ENCODE measurements around the gene GRK2. TPM values are rescaled to one million over a fixed set of nuclear protein-coding genes. Genes with fewer than 3 reads are reported as not detected.
"Not testable (repeated sequence)": the region's sequence is repeated elsewhere in the genome, so short reads cannot be mapped to it uniquely, and the experiment has no call there.

GRK2 gene
- total RNA-seq, 4 donors from 2014 or later, result 40.2 to 79.8 (median 68.4) TPM

- ATAC-seq (no peak), DNase-seq (no peak)
- intact Hi-C loops (cut with DNase I; ENCODE audit: low total_unique reads) (no loop called here), in situ Hi-C loops (cut with MboI; ENCODE audit: low sequenced_read_pairs in 4 of 4) (loop anchor here in 3 of 4 donors (5.0 to 10.0 kb wide), 3 partner anchors 38 to 53 kb away; partner anchors contain the start of gene GRK2 (in 1 of the 3))
- no peak overlapping the region for H3K27ac ChIP-seq
- no peaks in the 10 kb centered on the region for H3K27me3 ChIP-seq
- TF ChIP-seq POLR2A (IDR thresholded peaks at IDR 0.05) (no peak), CTCF (IDR thresholded peaks at IDR 0.05 in 4 of 5, conservative IDR thresholded peaks at IDR 0.05 in 1 of 5) (no peak)
- H3K9me3 ChIP-seq, result no peaks in the 10 kb centered on the region
- peaks cover 7 to 12% of the 10 kb centered on the region in 2 donors for H3K4me1 ChIP-seq
- H3K4me3 ChIP-seq, result no peak overlapping the region
- H3K36me3 ChIP-seq, result peaks cover 0 to 3% of the 10 kb centered on the region in 2 donors
Measured at GRCh38 chr11:67315325-67315909, 49.1 kb downstream of the GRK2 start.

- in situ Hi-C loops (cut with MboI; ENCODE audit: low sequenced_read_pairs in 4 of 4), result loop anchor here in 3 of 4 donors (5.0 to 10.0 kb wide), 3 partner anchors 40 to 55 kb away; partner anchors contain the start of gene GRK2 (in 1 of the 3)
- ATAC-seq, result peak in 1 of 2 donors; percentile 1
Measured at GRCh38 chr11:67316882-67317204, 50.6 kb downstream of the GRK2 start.

GRCh38 chr11:67317205-67317887, 51.1 kb downstream of the GRK2 start:
- in situ Hi-C loops (cut with MboI; ENCODE audit: low sequenced_read_pairs in 4 of 4), result loop anchor here in 3 of 4 donors (5.0 to 10.0 kb wide), 3 partner anchors 40 to 55 kb away; partner anchors contain the start of gene GRK2 (in 1 of the 3)
- intact Hi-C loops (cut with DNase I; ENCODE audit: low total_unique reads), result loop anchor here (1.0 to 2.0 kb wide), 7 partner anchors 15 to 237 kb away; partner anchors contain the start of genes ANKRD13D, GRK2, KDM2A and SSH3
- H3K27ac ChIP-seq, result peak overlapping the region; percentile 88 to 92 (median 90)
- DNase-seq (peak; percentile 91 to 93), ATAC-seq (peak; percentile 93 to 95)
- no peaks in the 10 kb centered on the region for H3K9me3 ChIP-seq
- no peaks in the 10 kb centered on the region for H3K27me3 ChIP-seq
- H3K4me3 ChIP-seq, result peak overlapping the region; percentile 78 to 96 (median 88)
- peaks cover 7 to 17% of the 10 kb centered on the region in 2 donors for H3K4me1 ChIP-seq
- TF ChIP-seq CTCF (IDR thresholded peaks at IDR 0.05 in 4 of 5, conservative IDR thresholded peaks at IDR 0.05 in 1 of 5) (peak; percentile 97 to 100 (median 99)), POLR2A (IDR thresholded peaks at IDR 0.05) (peak; percentile 48 to 61)
- H3K36me3 ChIP-seq, result no peaks in the 10 kb centered on the region

More at GRCh38 chr11:67316882-67317204, 50.6 kb downstream of the GRK2 start:
- Histone ChIP-seq H3K4me1 (peaks cover 7 to 17% of the 10 kb centered on the region in 2 donors), H3K27me3 (no peaks in the 10 kb centered on the region), H3K4me3 (peak overlapping the region; percentile 78 to 96 (median 88)), H3K9me3 (no peaks in the 10 kb centered on the region), H3K27ac (peak overlapping the region; percentile 88 to 92 (median 90)), H3K36me3 (no peaks in the 10 kb centered on the region)
- intact Hi-C loops (cut with DNase I; ENCODE audit: low total_unique reads), result loop anchor here (1.0 to 2.0 kb wide), 7 partner anchors 14 to 236 kb away; partner anchors contain the start of genes ANKRD13D, GRK2, KDM2A and SSH3
- DNase-seq, result no peak
- no peak for TF ChIP-seq POLR2A (IDR thresholded peaks at IDR 0.05)
- no peak for TF ChIP-seq CTCF (IDR thresholded peaks at IDR 0.05 in 4 of 5, conservative IDR thresholded peaks at IDR 0.05 in 1 of 5)

- H3K9me3 ChIP-seq, result no peaks in the 10 kb centered on the region
- peak overlapping the region; percentile 78 to 96 (median 88) for H3K4me3 ChIP-seq
- intact Hi-C loops (cut with DNase I; ENCODE audit: low total_unique reads) (loop anchor here (1.0 to 2.0 kb wide), 7 partner anchors 15 to 237 kb away; partner anchors contain the start of genes ANKRD13D, GRK2, KDM2A and SSH3), in situ Hi-C loops (cut with MboI; ENCODE audit: low sequenced_read_pairs in 4 of 4) (loop anchor here in 3 of 4 donors (5.0 to 10.0 kb wide), 3 partner anchors 41 to 56 kb away; partner anchors contain the start of gene GRK2 (in 1 of the 3))
- TF ChIP-seq POLR2A (IDR thresholded peaks at IDR 0.05) (no peak), CTCF (IDR thresholded peaks at IDR 0.05 in 4 of 5, conservative IDR thresholded peaks at IDR 0.05 in 1 of 5) (no peak)
- peak overlapping the region; percentile 88 to 92 (median 90) for H3K27ac ChIP-seq
- peaks cover 7 to 17% of the 10 kb centered on the region in 2 donors for H3K4me1 ChIP-seq
- ATAC-seq (peak; percentile 19 to 26), DNase-seq (no peak)
- H3K36me3 ChIP-seq, result no peaks in the 10 kb centered on the region
- H3K27me3 ChIP-seq, result no peaks in the 10 kb centered on the region
Measured at GRCh38 chr11:67317888-67318555, 51.7 kb downstream of the GRK2 start.

- H3K4me3 ChIP-seq, result peak overlapping the region in 1 of 4 donors; percentile 82
- peaks cover 7 to 17% of the 10 kb centered on the region in 2 donors for H3K4me1 ChIP-seq
- H3K27ac ChIP-seq; DNase-seq; H3K27me3 ChIP-seq; ATAC-seq; intact Hi-C loops (cut with DNase I; ENCODE audit: low total_unique reads); H3K36me3 ChIP-seq; H3K9me3 ChIP-seq: not testable (repeated sequence)
- in situ Hi-C loops (cut with MboI; ENCODE audit: low sequenced_read_pairs in 4 of 4), result loop anchor here in 3 of 4 donors (5.0 to 10.0 kb wide), 3 partner anchors 42 to 57 kb away; partner anchors contain the start of gene GRK2 (in 1 of the 3)
Measured at GRCh38 chr11:67318876-67319275, 52.6 kb downstream of the GRK2 start.

Measured in gastrocnemius medialis (tissue), 4 donors.